ENCODE data around the gene KANK3. TPM values are rescaled to one million over a fixed set of nuclear protein-coding genes. Genes with fewer than 3 reads are reported as not detected.
A peak's percentile ranks its signal among the peaks of the same experiment; 100 is the strongest.

The KANK3 gene
- total and polyA plus RNA-seq, 10 of the 15 experiments (the other 5 are each of a cell fraction or from before 2014, with no cell fraction given): 0.03 to 0.93 (median 0.22) TPM; not detected in 1

GRCh38 chr19:8324186-8325050 is 18.6 kb downstream of the KANK3 start (continued):
- TF ChIP-seq, protein P1, sequence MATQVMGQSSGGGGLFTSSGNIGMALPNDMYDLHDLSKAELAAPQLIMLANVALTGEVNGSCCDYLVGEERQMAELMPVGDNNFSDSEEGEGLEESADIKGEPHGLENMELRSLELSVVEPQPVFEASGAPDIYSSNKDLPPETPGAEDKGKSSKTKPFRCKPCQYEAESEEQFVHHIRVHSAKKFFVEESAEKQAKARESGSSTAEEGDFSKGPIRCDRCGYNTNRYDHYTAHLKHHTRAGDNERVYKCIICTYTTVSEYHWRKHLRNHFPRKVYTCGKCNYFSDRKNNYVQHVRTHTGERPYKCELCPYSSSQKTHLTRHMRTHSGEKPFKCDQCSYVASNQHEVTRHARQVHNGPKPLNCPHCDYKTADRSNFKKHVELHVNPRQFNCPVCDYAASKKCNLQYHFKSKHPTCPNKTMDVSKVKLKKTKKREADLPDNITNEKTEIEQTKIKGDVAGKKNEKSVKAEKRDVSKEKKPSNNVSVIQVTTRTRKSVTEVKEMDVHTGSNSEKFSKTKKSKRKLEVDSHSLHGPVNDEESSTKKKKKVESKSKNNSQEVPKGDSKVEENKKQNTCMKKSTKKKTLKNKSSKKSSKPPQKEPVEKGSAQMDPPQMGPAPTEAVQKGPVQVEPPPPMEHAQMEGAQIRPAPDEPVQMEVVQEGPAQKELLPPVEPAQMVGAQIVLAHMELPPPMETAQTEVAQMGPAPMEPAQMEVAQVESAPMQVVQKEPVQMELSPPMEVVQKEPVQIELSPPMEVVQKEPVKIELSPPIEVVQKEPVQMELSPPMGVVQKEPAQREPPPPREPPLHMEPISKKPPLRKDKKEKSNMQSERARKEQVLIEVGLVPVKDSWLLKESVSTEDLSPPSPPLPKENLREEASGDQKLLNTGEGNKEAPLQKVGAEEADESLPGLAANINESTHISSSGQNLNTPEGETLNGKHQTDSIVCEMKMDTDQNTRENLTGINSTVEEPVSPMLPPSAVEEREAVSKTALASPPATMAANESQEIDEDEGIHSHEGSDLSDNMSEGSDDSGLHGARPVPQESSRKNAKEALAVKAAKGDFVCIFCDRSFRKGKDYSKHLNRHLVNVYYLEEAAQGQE (IDR thresholded peaks at IDR 0.05; ENCODE audit: low read depth, low read length): no peak
- TF ChIP-seq HDGF (IDR thresholded peaks at IDR 0.05) (no peak), EGR1 (IDR thresholded peaks at IDR 0.05; ENCODE audit: borderline replicate concordance in 1 of 2, low read depth in 2 of 2, low read length in 2 of 2) (peak in 1 of 2 experiments; percentile 53; a peak in 1 of 3 replicates), EED (IDR thresholded peaks at IDR 0.05; ENCODE audit: low read depth) (no peak), FOXK2 (IDR thresholded peaks at IDR 0.05) (no peak), BMI1 (IDR thresholded peaks at IDR 0.05; ENCODE audit: borderline replicate concordance) (no peak), MXI1 (IDR thresholded peaks at IDR 0.05; ENCODE audit: low read depth, low read length) (no peak), POLR2AphosphoS5 (IDR thresholded peaks at IDR 0.05; ENCODE audit: low read length) (peak; percentile 25; the same call in 1 of the 2 replicates), PML (IDR thresholded peaks at IDR 0.05; ENCODE audit: low read length) (0 out of 2 replicates have a peak, but pooled peaks have one; percentile 19), MYC (IDR thresholded peaks at IDR 0.05; ENCODE audit: insufficient read depth, insufficient read length, insufficient replicate concordance, low read length, severe bottlenecking) (no peak), TBL1XR1 (IDR thresholded peaks at IDR 0.05; ENCODE audit: low read depth, low read length) (no peak), NFIC (IDR thresholded peaks at IDR 0.05; ENCODE audit: low read depth, low read length) (no peak), TARDBP (IDR thresholded peaks at IDR 0.05; ENCODE audit: borderline replicate concordance) (no peak), ZNF24 (IDR thresholded peaks at IDR 0.05) (no peak), YBX1 (IDR thresholded peaks at IDR 0.05) (no peak), RAD21 (IDR thresholded peaks at IDR 0.05; ENCODE audit: insufficient read depth, low read depth, low read length) (peak; percentile 10; the same call in 1 of the 2 replicates), CREM (IDR thresholded peaks at IDR 0.05; ENCODE audit: low read depth) (no peak; the same call in 1 of the 2 replicates), SUZ12 (IDR thresholded peaks at IDR 0.05; ENCODE audit: unreplicated experiment) (no peak), POLR2A (IDR thresholded peaks at IDR 0.05; ENCODE audit: low read depth, low read length) (peak; percentile 87), JUND (IDR thresholded peaks at IDR 0.05; ENCODE audit: low read depth, low read length) (no peak), ZNF622 (IDR thresholded peaks at IDR 0.05) (no peak), SIN3A (IDR thresholded peaks at IDR 0.05; ENCODE audit: low read depth, low read length) (no peak)
- TF ChIP-seq, protein P2, sequence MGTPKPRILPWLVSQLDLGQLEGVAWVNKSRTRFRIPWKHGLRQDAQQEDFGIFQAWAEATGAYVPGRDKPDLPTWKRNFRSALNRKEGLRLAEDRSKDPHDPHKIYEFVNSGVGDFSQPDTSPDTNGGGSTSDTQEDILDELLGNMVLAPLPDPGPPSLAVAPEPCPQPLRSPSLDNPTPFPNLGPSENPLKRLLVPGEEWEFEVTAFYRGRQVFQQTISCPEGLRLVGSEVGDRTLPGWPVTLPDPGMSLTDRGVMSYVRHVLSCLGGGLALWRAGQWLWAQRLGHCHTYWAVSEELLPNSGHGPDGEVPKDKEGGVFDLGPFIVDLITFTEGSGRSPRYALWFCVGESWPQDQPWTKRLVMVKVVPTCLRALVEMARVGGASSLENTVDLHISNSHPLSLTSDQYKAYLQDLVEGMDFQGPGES (IDR thresholded peaks at IDR 0.05): no peak
- TF ChIP-seq, protein P3, sequence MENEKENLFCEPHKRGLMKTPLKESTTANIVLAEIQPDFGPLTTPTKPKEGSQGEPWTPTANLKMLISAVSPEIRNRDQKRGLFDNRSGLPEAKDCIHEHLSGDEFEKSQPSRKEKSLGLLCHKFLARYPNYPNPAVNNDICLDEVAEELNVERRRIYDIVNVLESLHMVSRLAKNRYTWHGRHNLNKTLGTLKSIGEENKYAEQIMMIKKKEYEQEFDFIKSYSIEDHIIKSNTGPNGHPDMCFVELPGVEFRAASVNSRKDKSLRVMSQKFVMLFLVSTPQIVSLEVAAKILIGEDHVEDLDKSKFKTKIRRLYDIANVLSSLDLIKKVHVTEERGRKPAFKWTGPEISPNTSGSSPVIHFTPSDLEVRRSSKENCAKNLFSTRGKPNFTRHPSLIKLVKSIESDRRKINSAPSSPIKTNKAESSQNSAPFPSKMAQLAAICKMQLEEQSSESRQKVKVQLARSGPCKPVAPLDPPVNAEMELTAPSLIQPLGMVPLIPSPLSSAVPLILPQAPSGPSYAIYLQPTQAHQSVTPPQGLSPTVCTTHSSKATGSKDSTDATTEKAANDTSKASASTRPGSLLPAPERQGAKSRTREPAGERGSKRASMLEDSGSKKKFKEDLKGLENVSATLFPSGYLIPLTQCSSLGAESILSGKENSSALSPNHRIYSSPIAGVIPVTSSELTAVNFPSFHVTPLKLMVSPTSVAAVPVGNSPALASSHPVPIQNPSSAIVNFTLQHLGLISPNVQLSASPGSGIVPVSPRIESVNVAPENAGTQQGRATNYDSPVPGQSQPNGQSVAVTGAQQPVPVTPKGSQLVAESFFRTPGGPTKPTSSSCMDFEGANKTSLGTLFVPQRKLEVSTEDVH (IDR thresholded peaks at IDR 0.05; ENCODE audit: low read depth, partially characterized antibody): no peak

Measured in GM12878 (cell line).